Embryonic facial prominence (tissue), 1 donor: ENCODE data around the gene GPR18.

Experiments
- DNase-seq: peaks from one replicate; pipeline ENCODE4 v3.0.0-alpha.2; 2016; ENCODE audit errors: extremely low spot score

The GPR18 gene

GRCh38 chr13:99258210-99258860, at the start of gene GPR18:
GPR18 (minus strand) TSS chr13:99258379; CDS start chr13:99255872, 2,507 bp downstream.
- no peak for DNase-seq

GRCh38 chr13:99307648-99308339, 49.6 kb upstream of the GPR18 start:
- DNase-seq: no peak

- DNase-seq: no peak
These were observed 49.1 kb upstream of the GPR18 start, which contains the start of gene GPR183 for GRCh38 chr13:99307247-99307646. GPR183 (minus strand) TSS chr13:99307399; CDS start chr13:99296145, 11,254 bp downstream.

- DNase-seq: no peak
These were observed 47.4 kb upstream of the GPR18 start for GRCh38 chr13:99305566-99305965.

- no peak for DNase-seq
These were observed 47.0 kb upstream of the GPR18 start for GRCh38 chr13:99305158-99305557.

- no peak for DNase-seq
These were observed 46.4 kb upstream of the GPR18 start for GRCh38 chr13:99304541-99304940.

- DNase-seq: no peak
These were observed 45.8 kb upstream of the GPR18 start for GRCh38 chr13:99303863-99304521.

- no peak for DNase-seq
These were observed 44.7 kb upstream of the GPR18 start for GRCh38 chr13:99302637-99303505.

GRCh38 chr13:99301913-99302636, 43.9 kb upstream of the GPR18 start:
- DNase-seq: no peak

- no peak for DNase-seq
These were observed 43.1 kb upstream of the GPR18 start for GRCh38 chr13:99301056-99301838.

- DNase-seq: no peak
These were observed 41.8 kb upstream of the GPR18 start for GRCh38 chr13:99299920-99300341.

GRCh38 chr13:99299256-99299919, 41.2 kb upstream of the GPR18 start:
- DNase-seq: no peak

GRCh38 chr13:99298056-99298455, 39.9 kb upstream of the GPR18 start:
- no peak for DNase-seq

GRCh38 chr13:99297331-99297730, 39.2 kb upstream of the GPR18 start:
- DNase-seq: no peak

GRCh38 chr13:99296398-99296797, 38.2 kb upstream of the GPR18 start:
- no peak for DNase-seq

GRCh38 chr13:99295488-99296252, 37.5 kb upstream of the GPR18 start:
- DNase-seq: no peak

- DNase-seq: no peak
These were observed 36.8 kb upstream of the GPR18 start for GRCh38 chr13:99294958-99295357.

- DNase-seq: no peak
These were observed 36.0 kb upstream of the GPR18 start for GRCh38 chr13:99294198-99294597.

- no peak for DNase-seq
These were observed 35.0 kb upstream of the GPR18 start for GRCh38 chr13:99293178-99293577.
